Fibroblast of lung (primary cell): ENCODE data around the gene DCLK2. TPM values are rescaled to one million over a fixed set of nuclear protein-coding genes. Genes with fewer than 3 reads are reported as not detected.

Source experiments
- DNase-seq, 2 donors: peaks; one replicate each; pipeline versions ENCODE4 v3.0.0 to v3.0.0-alpha.2; 2010; ENCODE audit warnings: low read depth in 2 of 2
- H2AFZ ChIP-seq: 2 replicates; pipeline ENCODE4 v1.5.1; 2012; ENCODE audit warnings: low read length, control low read depth, inconsistent platforms
- H3K27ac ChIP-seq: 2 replicates; pipeline ENCODE4 v1.5.1; 2011; ENCODE audit warnings: low read length, control low read depth; ENCODE audit not compliant: insufficient read depth
- H3K27me3 ChIP-seq: 2 replicates; pipeline ENCODE4 v1.5.1; 2011; ENCODE audit warnings: mild to moderate bottlenecking, low read length; ENCODE audit not compliant: control insufficient read depth, insufficient read depth
- H3K36me3 ChIP-seq: 2 replicates; pipeline ENCODE4 v1.5.1; 2011; ENCODE audit warnings: low read length; ENCODE audit not compliant: control insufficient read depth, insufficient read depth
- H3K4me1 ChIP-seq: 2 replicates; pipeline ENCODE4 v1.5.1; 2011; ENCODE audit warnings: low read length; ENCODE audit not compliant: control insufficient read depth, insufficient read depth; ENCODE audit errors: extremely low read depth
- H3K4me2 ChIP-seq: 2 replicates; pipeline ENCODE4 v1.5.1; 2011; ENCODE audit warnings: low read length, control low read depth; ENCODE audit not compliant: insufficient read depth; ENCODE audit errors: extremely low read depth
- H3K4me3 ChIP-seq, 4 experiments: fragments of 200-600 bp in 1 of 4; sonication (generic) in 1 of 4; replicated peaks in 1 of 4; 2 replicates each; pipeline ENCODE4 v1.5.1; 2011 to 2016; ENCODE audit warnings: low read length in 4 of 4, low read depth in 3 of 4, mild to moderate bottlenecking in 3 of 4, control low read depth in 2 of 4, inconsistent platforms in 1 of 4, mixed read lengths in 1 of 4; ENCODE audit not compliant: insufficient read depth in 1 of 4; ENCODE audit errors: control extremely low read depth in 1 of 4
- H3K79me2 ChIP-seq: 2 replicates; pipeline ENCODE4 v1.5.1; 2012; ENCODE audit warnings: mild to moderate bottlenecking, low read length, inconsistent platforms; ENCODE audit not compliant: control insufficient read depth, insufficient read depth
- H3K9ac ChIP-seq: 2 replicates; pipeline ENCODE4 v1.5.1; 2011; ENCODE audit warnings: mild to moderate bottlenecking, low read length, control low read depth; ENCODE audit not compliant: insufficient read depth
- H3K9me3 ChIP-seq: 2 replicates; pipeline ENCODE4 v1.5.1; 2012; ENCODE audit warnings: low read depth, low read length; ENCODE audit not compliant: control insufficient read depth, insufficient read depth
- H4K20me1 ChIP-seq: 2 replicates; pipeline ENCODE4 v1.5.1; 2011; ENCODE audit warnings: low read length; ENCODE audit not compliant: control insufficient read depth, insufficient read depth; ENCODE audit errors: extremely low read depth
- CTCF ChIP-seq, 2 donors: IDR thresholded peaks in 1 of 2; conservative IDR thresholded peaks in 1 of 2; 1 replicate in 1 of 2; 2 replicates in 1 of 2; pipeline ENCODE4 v1.5.1; 2011 to 2012; ENCODE audit warnings: low read length in 2 of 2, control low read depth in 1 of 2, inconsistent platforms in 1 of 2, low read depth in 1 of 2, mild to moderate bottlenecking in 1 of 2
- EZH2 ChIP-seq: IDR thresholded peaks from 2 replicates; pipeline ENCODE4 v1.5.1; 2012; ENCODE audit warnings: low read length, control low read depth, mild to moderate bottlenecking; ENCODE audit errors: missing control alignments
- polyA plus RNA-seq, 2 donors: library from polyadenylated mRNA; depleted of rRNA in 1 of 2; stranded (reverse) in 1 of 2; unstranded in 1 of 2; fragments of >200 nt; gene quantifications; 2 replicates each; pipeline ENCODE4 v1.2.1, GENCODE V29; 2011 to 2012; ENCODE audit warnings: missing spikeins in 1 of 2
- total RNA-seq: library from RNA; depleted of rRNA; stranded (reverse); fragments of >200 nt; gene quantifications from 2 replicates; pipeline ENCODE4 v1.2.1, GENCODE V29; 2014

The DCLK2 gene
- total and polyA plus RNA-seq, 2 donors (not counting 1 experiment from before 2014, with no cell fraction given) = 3.8 to 14.0 TPM

- H3K4me2 ChIP-seq = no peak overlapping the region
- H3K4me1 ChIP-seq = peaks cover 2% of the 10 kb centered on the region
- no peaks in the 10 kb centered on the region for H4K20me1 ChIP-seq
- no peaks in the 10 kb centered on the region for H3K36me3 ChIP-seq
- no peak for DNase-seq
- H3K9me3 ChIP-seq = no peaks in the 10 kb centered on the region
- TF ChIP-seq CTCF (conservative IDR thresholded peaks at IDR 0.05 in 1 of 2, IDR thresholded peaks at IDR 0.05 in 1 of 2; ENCODE audit: low read depth in 1 of 2, low read length in 2 of 2) = no peak
- no peaks in the 10 kb centered on the region for H3K27me3 ChIP-seq
- no peak overlapping the region for H3K4me3 ChIP-seq
- no peak overlapping the region for H3K27ac ChIP-seq
- H3K9ac ChIP-seq = no peak overlapping the region
- H3K79me2 ChIP-seq = no peaks in the 10 kb centered on the region
- H2AFZ ChIP-seq = no peak overlapping the region
Measured at GRCh38 chr4:150211799-150212445, 133.7 kb downstream of the DCLK2 start.

- Histone ChIP-seq H3K4me1 (peaks cover 2% of the 10 kb centered on the region), H3K27ac (no peak overlapping the region), H3K27me3 (no peaks in the 10 kb centered on the region), H4K20me1 (no peaks in the 10 kb centered on the region), H3K79me2 (no peaks in the 10 kb centered on the region), H2AFZ (no peak overlapping the region), H3K36me3 (no peaks in the 10 kb centered on the region), H3K9me3 (no peaks in the 10 kb centered on the region), H3K9ac (no peak overlapping the region), H3K4me3 (no peak overlapping the region), H3K4me2 (no peak overlapping the region)
- DNase-seq = no peak
- TF ChIP-seq EZH2 = no peak
- TF ChIP-seq CTCF (conservative IDR thresholded peaks at IDR 0.05 in 1 of 2, IDR thresholded peaks at IDR 0.05 in 1 of 2; ENCODE audit: low read depth in 1 of 2, low read length in 2 of 2) = no peak
Measured at GRCh38 chr4:150212485-150212884, 134.2 kb downstream of the DCLK2 start.

- peaks cover 2% of the 10 kb centered on the region for H3K4me1 ChIP-seq
- H3K9me3 ChIP-seq = no peaks in the 10 kb centered on the region
- TF ChIP-seq CTCF (conservative IDR thresholded peaks at IDR 0.05 in 1 of 2, IDR thresholded peaks at IDR 0.05 in 1 of 2; ENCODE audit: low read depth in 1 of 2, low read length in 2 of 2) = no peak
- no peak for TF ChIP-seq EZH2
- no peak for DNase-seq
- no peak overlapping the region for H2AFZ ChIP-seq
- no peaks in the 10 kb centered on the region for H3K27me3 ChIP-seq
- no peaks in the 10 kb centered on the region for H4K20me1 ChIP-seq
- H3K9ac ChIP-seq = no peak overlapping the region
- no peaks in the 10 kb centered on the region for H3K79me2 ChIP-seq
- H3K4me2 ChIP-seq = no peak overlapping the region
- no peaks in the 10 kb centered on the region for H3K36me3 ChIP-seq
- H3K4me3 ChIP-seq = no peak overlapping the region
- H3K27ac ChIP-seq = no peak overlapping the region
Measured at GRCh38 chr4:150212927-150213326, 134.7 kb downstream of the DCLK2 start.
